Panc1 (cell line): ENCODE data around the gene KIAA1755.

Experiments used
- POLR2AphosphoS5 ChIP-seq: IDR thresholded peaks from 2 replicates; pipeline ENCODE4 v1.6.1; 2012; ENCODE audit warnings: mild to moderate bottlenecking, low read depth, low read length, moderate library complexity
- SIN3A ChIP-seq: IDR thresholded peaks from 2 replicates; pipeline ENCODE4 v1.6.1; 2012; ENCODE audit warnings: low read depth, mild to moderate bottlenecking, low read length, moderate library complexity, borderline replicate concordance; ENCODE audit not compliant: insufficient read depth
- TF ChIP-seq, protein P1 (sequence below): fragments of 450-650 bp; IDR thresholded peaks from 2 replicates; pipeline ENCODE4 v1.5.1; 2017; ENCODE audit warnings: mild to moderate bottlenecking
- TF ChIP-seq, protein P2 (sequence below), 2 experiments: IDR thresholded peaks; 2 replicates each; pipeline ENCODE4 v1.6.1; 2011 to 2012; ENCODE audit warnings: low read depth in 2 of 2, control low read depth in 1 of 2, low read length in 1 of 2, mild to moderate bottlenecking in 1 of 2, moderate library complexity in 1 of 2; ENCODE audit not compliant: insufficient read depth in 1 of 2

DNA sequence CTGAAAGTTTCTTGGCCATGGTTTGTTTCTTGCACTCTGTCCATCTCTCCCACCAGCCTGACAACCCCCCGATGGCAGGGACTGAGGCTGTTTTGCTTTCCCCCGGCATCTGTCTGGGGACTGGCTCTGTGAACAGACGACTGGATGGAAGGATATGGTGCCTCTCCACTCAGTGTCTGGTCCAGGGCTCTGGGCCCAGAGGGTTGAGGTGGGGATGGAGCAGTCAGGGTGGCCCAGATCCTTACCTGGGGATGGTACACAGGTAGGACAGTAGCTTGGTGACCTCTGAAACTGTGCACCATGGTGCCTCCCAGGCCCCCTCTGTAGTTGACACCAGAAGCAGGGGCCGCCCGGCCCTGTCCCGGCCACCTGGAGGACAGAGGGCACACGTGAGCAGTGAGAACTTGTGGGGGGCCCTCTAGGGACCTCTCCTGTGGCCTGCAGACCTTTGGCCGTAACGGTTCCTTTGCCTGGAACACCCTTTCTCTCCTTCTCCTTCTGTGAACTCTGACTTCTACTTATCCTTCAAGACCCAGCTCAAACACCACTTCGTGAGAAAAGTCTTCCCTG, 29.5 kb downstream of the KIAA1755 start:
- TF ChIP-seq, protein P1, sequence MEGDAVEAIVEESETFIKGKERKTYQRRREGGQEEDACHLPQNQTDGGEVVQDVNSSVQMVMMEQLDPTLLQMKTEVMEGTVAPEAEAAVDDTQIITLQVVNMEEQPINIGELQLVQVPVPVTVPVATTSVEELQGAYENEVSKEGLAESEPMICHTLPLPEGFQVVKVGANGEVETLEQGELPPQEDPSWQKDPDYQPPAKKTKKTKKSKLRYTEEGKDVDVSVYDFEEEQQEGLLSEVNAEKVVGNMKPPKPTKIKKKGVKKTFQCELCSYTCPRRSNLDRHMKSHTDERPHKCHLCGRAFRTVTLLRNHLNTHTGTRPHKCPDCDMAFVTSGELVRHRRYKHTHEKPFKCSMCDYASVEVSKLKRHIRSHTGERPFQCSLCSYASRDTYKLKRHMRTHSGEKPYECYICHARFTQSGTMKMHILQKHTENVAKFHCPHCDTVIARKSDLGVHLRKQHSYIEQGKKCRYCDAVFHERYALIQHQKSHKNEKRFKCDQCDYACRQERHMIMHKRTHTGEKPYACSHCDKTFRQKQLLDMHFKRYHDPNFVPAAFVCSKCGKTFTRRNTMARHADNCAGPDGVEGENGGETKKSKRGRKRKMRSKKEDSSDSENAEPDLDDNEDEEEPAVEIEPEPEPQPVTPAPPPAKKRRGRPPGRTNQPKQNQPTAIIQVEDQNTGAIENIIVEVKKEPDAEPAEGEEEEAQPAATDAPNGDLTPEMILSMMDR: no peak
- TF ChIP-seq, protein P2, sequence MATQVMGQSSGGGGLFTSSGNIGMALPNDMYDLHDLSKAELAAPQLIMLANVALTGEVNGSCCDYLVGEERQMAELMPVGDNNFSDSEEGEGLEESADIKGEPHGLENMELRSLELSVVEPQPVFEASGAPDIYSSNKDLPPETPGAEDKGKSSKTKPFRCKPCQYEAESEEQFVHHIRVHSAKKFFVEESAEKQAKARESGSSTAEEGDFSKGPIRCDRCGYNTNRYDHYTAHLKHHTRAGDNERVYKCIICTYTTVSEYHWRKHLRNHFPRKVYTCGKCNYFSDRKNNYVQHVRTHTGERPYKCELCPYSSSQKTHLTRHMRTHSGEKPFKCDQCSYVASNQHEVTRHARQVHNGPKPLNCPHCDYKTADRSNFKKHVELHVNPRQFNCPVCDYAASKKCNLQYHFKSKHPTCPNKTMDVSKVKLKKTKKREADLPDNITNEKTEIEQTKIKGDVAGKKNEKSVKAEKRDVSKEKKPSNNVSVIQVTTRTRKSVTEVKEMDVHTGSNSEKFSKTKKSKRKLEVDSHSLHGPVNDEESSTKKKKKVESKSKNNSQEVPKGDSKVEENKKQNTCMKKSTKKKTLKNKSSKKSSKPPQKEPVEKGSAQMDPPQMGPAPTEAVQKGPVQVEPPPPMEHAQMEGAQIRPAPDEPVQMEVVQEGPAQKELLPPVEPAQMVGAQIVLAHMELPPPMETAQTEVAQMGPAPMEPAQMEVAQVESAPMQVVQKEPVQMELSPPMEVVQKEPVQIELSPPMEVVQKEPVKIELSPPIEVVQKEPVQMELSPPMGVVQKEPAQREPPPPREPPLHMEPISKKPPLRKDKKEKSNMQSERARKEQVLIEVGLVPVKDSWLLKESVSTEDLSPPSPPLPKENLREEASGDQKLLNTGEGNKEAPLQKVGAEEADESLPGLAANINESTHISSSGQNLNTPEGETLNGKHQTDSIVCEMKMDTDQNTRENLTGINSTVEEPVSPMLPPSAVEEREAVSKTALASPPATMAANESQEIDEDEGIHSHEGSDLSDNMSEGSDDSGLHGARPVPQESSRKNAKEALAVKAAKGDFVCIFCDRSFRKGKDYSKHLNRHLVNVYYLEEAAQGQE (IDR thresholded peaks at IDR 0.05; ENCODE audit: insufficient read depth in 1 of 2, low read depth in 2 of 2, low read length in 1 of 2): no peak
- TF ChIP-seq POLR2AphosphoS5 (no peak), SIN3A (no peak)
